Epidermal melanocyte (primary cell): ENCODE data around the gene NEDD4.
"Not testable (repeated sequence)": the region's sequence is repeated elsewhere in the genome, so short reads cannot be mapped to it uniquely, and the experiment has no call there.

Source experiments
- DNase-seq: peaks from one replicate; pipeline ENCODE4 v3.0.0; 2011; ENCODE audit warnings: low spot score; ENCODE audit not compliant: insufficient read length

Gene NEDD4

DNA sequence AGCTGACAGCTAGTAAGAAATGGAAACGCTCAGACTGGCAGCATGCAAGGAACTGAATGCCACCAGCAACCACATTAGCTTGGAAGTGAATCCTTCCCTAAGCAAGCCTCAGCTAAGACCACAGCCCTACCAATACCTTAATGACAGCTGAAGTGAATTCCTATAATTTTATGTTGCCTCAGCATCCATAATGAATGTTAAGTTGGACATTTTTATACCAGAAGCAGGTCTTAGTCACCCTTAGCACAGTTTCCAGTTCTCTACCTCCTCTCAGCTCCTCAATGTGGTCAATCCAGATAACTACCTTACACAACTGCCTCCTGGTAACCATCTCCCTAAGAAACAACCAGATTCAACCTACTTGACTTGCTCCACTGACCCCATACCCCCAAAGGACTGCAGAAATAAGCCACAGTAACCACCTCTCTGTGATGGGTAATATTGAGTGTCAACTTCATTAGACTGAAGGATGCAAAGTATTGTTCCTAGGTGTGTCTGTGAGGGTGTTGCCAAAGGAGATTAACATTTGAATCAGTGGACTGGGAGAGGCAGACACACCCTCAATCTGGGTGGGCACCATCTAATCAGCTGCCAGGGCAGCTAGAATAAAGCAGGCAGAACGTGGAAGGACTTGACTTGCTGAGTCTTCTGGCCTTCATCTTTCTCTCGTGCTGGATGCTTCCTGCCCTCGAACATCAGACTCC is 33.5 kb downstream of the NEDD4 start:
- DNase-seq, result no peak

DNA sequence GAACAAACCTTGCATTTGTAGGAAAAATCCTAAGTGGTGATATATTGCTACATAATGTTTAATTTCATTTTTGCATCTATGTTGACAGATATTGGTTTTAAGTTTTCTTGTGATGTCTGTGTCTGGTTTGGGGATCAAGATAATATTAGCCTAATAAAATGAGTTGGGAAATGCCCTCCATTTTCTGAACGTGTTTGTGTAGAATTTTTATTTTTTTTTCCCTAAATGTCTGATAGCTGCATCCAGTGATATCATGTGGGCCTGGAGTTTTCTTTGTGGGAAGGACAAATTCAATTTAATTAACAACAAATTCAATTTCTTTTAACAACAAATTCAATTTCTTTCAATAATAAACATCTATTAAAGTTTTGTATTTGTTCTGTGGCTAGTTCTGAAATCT is 35.1 kb downstream of the NEDD4 start:
- no peak for DNase-seq

DNA sequence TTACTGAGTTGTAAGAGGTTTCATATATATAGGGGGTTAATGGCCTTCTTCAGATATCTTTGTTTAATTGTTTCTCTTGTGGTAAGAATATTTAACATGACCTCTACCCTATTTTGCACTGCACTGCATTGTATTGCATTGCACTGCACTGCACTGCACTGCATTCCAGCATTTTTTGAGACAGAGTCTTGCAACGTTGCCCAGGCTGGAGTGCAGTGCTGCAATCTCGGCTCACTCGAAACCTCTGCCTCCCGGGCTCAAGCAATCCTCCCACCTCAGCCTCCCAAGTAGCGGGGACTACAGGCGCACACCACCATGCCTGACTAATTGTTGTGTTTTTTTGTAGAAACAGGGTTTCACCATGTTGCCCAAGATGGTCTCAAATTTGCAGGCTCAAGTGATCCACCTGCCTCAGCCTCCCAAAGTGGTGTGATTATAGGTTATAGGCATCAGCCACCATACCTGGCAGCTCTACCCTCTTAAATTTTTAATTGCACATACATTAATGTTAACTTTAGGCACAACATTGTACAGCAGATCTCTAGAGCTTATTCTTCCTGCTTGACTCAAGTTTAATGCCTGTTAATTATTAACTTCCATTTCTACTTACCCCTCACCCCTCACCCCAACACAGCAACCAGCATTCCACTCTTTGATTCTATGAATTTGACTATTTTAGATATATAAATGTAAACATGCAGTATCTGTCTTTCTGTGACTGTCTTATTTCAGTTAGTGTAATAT is 38.4 kb downstream of the NEDD4 start:
- no peak for DNase-seq

- not testable (repeated sequence) for DNase-seq
Observed at GRCh38 chr15:55952501-55953274, 40.7 kb downstream of the NEDD4 start.

- DNase-seq, result not testable (repeated sequence)
Observed at GRCh38 chr15:55944606-55945005, 48.8 kb downstream of the NEDD4 start.

- no peak for DNase-seq
Observed at GRCh38 chr15:55942332-55942731, 51.1 kb downstream of the NEDD4 start.

DNA sequence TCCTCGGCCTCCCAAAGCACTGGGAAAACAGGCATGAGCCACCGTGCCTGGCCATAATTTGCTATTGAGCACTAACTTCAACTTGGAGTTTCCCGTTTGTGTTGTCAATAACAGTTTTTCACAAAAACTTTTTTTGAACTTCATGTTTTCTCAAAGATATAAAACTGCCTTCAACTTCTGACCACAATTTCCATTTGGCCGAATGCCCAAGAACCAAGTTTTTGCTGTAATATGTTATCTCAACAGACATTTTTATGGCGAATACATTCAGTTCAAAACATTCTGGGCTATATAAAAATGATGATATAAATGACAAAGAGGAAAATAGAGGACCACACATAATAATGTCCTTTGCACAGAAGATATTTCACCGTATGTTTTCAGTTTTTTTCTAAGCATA is 56.4 kb downstream of the NEDD4 start:
- DNase-seq, result no peak

DNA sequence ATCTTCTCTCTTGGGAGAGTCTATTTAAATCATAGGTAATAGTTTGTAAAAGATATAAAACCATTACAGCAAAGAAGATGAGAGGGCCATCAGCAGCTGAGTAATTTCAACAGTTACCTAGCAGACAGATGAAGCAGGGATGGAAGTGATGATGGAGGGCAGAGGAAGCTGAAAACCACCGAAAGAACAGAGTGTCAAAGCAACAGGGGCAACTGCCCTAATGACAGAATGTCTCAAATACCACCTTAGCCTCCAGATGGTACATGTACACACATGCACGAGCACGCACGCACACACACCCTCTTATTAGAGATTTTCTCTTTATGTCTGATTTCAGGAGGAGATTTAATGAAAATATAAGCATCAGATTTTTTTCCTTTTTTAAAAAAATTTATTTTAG is 64.5 kb downstream of the NEDD4 start:
- DNase-seq, result no peak

DNA sequence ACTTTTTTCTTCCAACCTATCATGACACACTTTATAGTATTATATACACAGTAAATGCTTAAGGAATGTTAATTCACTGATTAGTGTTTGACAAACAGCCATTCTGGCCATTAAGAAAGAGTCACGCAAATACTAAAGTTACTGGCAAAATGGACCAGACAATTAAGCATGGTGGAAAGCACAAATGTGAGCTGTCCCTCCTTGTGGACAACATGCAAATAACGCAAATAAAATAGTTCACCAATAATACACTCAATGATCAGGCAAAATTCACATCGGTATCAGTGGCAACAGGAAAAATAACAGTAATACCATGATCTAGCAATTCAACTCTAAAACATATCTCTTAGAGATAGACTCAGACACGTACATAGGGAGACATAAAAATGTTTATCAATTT is 71.7 kb downstream of the NEDD4 start:
- DNase-seq, result no peak

DNA sequence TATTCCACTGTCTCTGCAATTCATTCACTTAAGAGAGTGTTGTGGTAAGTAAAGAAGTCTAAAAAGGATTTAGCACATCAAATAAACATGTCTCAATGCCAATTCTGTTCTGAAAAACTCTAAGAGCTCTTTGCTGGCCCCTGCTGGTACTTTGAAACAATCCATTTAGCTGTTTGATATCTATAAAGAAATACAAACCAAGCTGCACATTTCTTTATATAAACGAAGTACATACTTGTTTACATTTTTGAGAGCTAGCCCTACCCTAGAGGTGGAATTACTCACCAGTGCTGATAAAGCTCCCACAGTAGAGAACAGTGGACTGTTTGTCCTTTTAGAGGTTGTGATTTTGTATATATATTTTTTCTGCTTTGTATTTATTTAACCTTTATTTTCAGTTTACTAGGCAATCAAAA is 75.5 kb downstream of the NEDD4 start:
- peak; percentile 27 for DNase-seq

DNA sequence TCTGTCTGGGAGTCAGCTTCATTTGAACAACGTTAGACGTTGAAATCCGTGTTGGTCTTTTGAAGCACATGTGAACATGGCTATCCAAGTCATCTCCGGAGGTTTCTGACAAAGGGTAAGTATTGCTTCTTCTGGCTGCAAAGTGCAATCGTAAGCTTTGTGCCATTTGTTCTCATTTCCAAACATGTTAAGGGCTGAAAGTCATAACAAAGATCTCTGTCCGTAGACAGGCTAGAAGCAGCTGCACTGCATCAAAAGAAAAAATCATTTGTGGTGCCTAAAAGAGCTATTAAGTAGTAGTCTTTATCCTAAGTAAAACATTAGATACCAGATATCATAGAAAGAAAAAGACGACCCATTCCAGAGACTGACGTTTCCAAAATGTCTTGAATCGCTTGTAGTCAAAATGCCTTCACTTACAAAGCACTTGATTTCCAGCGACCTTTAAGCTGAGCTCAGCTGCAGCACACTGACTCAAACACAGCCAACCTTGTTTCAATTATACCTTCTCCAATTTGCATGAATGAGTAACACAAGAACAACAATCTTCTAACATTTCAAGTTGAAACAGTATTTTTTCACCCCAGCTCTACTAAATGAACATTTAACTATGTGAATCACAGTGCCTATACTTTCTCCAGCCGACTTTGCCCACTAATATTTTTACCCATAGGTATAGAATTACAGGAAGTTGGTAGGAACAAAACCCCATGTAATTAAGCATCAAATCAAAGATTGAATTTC is 76.6 kb downstream of the NEDD4 start:
- DNase-seq, result no peak

- DNase-seq, result no peak
Observed at GRCh38 chr15:55915876-55916567, 77.4 kb downstream of the NEDD4 start.

- DNase-seq, result no peak
Observed at GRCh38 chr15:55915221-55915620, 78.2 kb downstream of the NEDD4 start.

GRCh38 chr15:55914446-55914845 is 79.0 kb downstream of the NEDD4 start:
- no peak for DNase-seq

DNA sequence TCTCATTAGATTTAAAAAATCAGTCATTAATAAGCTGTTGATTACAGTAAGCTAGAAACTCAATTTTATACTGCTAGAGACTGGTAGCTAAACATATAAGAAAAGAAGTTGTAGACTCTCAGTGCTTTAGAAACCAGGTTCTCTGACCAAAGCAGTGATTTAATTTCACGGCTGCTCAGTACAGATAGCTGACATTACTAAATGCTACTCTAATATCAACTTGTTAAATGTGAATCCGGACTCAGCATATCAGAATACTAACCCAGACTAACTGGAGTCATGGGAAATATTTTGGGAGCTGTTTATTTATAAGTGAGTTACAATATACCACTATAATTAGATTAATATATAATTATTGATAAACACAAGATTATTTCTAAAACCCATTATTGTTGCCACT is 80.4 kb downstream of the NEDD4 start:
- no peak for DNase-seq

GRCh38 chr15:55909036-55909811 is 84.2 kb downstream of the NEDD4 start:
- DNase-seq, result no peak

- DNase-seq, result peak; percentile 32
Observed at GRCh38 chr15:55907797-55908196, 85.6 kb downstream of the NEDD4 start.

- no peak for DNase-seq
Observed at GRCh38 chr15:55902981-55903380, 90.4 kb downstream of the NEDD4 start.

GRCh38 chr15:55900019-55900418 is 93.4 kb downstream of the NEDD4 start:
- DNase-seq, result no peak

DNA sequence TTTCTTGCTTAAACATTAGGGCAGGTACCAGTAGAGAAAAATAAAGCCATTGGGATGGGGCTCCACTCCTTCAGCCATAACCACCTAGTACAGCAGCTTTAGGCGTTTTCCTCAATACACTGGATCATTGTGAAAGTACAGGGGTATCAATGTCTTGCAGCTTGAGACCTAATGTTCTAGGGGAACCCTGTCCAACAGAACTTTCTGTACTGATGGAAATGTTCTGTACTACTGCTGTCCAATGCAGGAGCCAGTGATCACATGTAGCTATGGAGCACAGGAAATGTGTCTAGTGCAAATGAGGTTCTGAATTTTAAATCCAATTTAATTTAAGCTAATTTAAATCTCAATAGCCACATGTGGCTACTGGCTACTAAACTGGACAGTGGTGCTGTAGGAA is 93.9 kb downstream of the NEDD4 start:
- no peak for DNase-seq
